Astrocyte (in vitro differentiated cells and primary cell): ENCODE data around the gene DLK2. TPM values are rescaled to one million over a fixed set of nuclear protein-coding genes. Genes with fewer than 3 reads are reported as not detected.

Source experiments
- DNase-seq: peaks from one replicate; pipeline ENCODE4 v3.0.0-alpha.2; 2010; ENCODE audit warnings: low read depth
- FAIRE-seq: peaks from 2 replicates; lab custom pipeline; 2011; peaks lifted over from hg19 to GRCh38; lab: Jason Lieb, UNC
- H2AFZ ChIP-seq: 2 replicates; pipeline ENCODE4 v1.6.0; 2012; ENCODE audit warnings: low read depth, low read length, inconsistent platforms
- H3K27ac ChIP-seq: 2 replicates; pipeline ENCODE4 v1.5.1; 2011; ENCODE audit warnings: low read depth, low read length, inconsistent platforms
- H3K27me3 ChIP-seq: 2 replicates; pipeline ENCODE4 v1.6.0; 2011; ENCODE audit warnings: low read length, inconsistent platforms; ENCODE audit not compliant: insufficient read depth
- H3K36me3 ChIP-seq: 2 replicates; pipeline ENCODE4 v1.5.1; 2011; ENCODE audit warnings: low read length, inconsistent platforms; ENCODE audit not compliant: insufficient read depth
- H3K4me1 ChIP-seq: 2 replicates; pipeline ENCODE4 v1.5.1; 2011; ENCODE audit warnings: low read length, inconsistent platforms; ENCODE audit not compliant: insufficient read depth
- H3K4me2 ChIP-seq: 2 replicates; pipeline ENCODE4 v1.6.0; 2012; ENCODE audit warnings: low read length, inconsistent platforms
- H3K4me3 ChIP-seq: 2 replicates; pipeline ENCODE4 v1.5.1; 2011; ENCODE audit warnings: low read depth, mild to moderate bottlenecking, low read length, inconsistent platforms; ENCODE audit not compliant: insufficient read depth
- H3K79me2 ChIP-seq: 2 replicates; pipeline ENCODE4 v1.6.0; 2012; ENCODE audit warnings: mild to moderate bottlenecking, low read length, inconsistent platforms; ENCODE audit not compliant: insufficient read depth
- H3K9ac ChIP-seq: 2 replicates; pipeline ENCODE4 v1.6.0; 2012; ENCODE audit warnings: mild to moderate bottlenecking, low read length, inconsistent platforms
- H3K9me3 ChIP-seq: 2 replicates; pipeline ENCODE4 v1.5.1; 2012; ENCODE audit warnings: low read depth, mild to moderate bottlenecking, low read length, inconsistent platforms; ENCODE audit not compliant: insufficient read depth
- H4K20me1 ChIP-seq: 2 replicates; pipeline ENCODE4 v1.6.0; 2012; ENCODE audit warnings: low read length, inconsistent platforms; ENCODE audit not compliant: insufficient read depth
- H3K27ac Mint-ChIP-seq: one replicate; pipeline ENCODE4 v1.8.0; 2021; ENCODE audit warnings: mild to moderate bottlenecking, mixed read lengths; ENCODE audit not compliant: unreplicated experiment
- H3K27me3 Mint-ChIP-seq: one replicate; pipeline ENCODE4 v1.8.0; 2021; ENCODE audit warnings: low read depth, mixed read lengths; ENCODE audit not compliant: unreplicated experiment
- H3K36me3 Mint-ChIP-seq: one replicate; pipeline ENCODE4 v1.8.0; 2021; ENCODE audit warnings: low read depth, mixed read lengths; ENCODE audit not compliant: unreplicated experiment
- H3K4me1 Mint-ChIP-seq: one replicate; pipeline ENCODE4 v1.8.0; 2021; ENCODE audit warnings: low read depth, mixed read lengths; ENCODE audit not compliant: unreplicated experiment
- H3K4me3 Mint-ChIP-seq: one replicate; pipeline ENCODE4 v1.8.0; 2021; ENCODE audit warnings: mild to moderate bottlenecking, moderate library complexity, mixed read lengths; ENCODE audit not compliant: unreplicated experiment
- H3K9me3 Mint-ChIP-seq: one replicate; pipeline ENCODE4 v1.8.0; 2021; ENCODE audit warnings: mild to moderate bottlenecking, mixed read lengths; ENCODE audit not compliant: unreplicated experiment
- EZH2 ChIP-seq: IDR thresholded peaks from 2 replicates; pipeline ENCODE4 v1.6.1; 2012; ENCODE audit warnings: mild to moderate bottlenecking, low read length, inconsistent platforms; ENCODE audit not compliant: insufficient read depth
- total RNA-seq: library from RNA; stranded (reverse); gene quantifications from 2 replicates; pipeline ENCODE4 v1.2.1, GENCODE V29; 2021
- TF ChIP-seq, protein P1 (sequence below): IDR thresholded peaks from 2 replicates; pipeline ENCODE4 v1.5.1; 2011; ENCODE audit warnings: low read depth, mild to moderate bottlenecking, inconsistent platforms, low read length, moderate library complexity; ENCODE audit not compliant: insufficient read depth

The DLK2 gene
- total RNA-seq, 1 donor from 2014 or later: 0.68 TPM

DNA sequence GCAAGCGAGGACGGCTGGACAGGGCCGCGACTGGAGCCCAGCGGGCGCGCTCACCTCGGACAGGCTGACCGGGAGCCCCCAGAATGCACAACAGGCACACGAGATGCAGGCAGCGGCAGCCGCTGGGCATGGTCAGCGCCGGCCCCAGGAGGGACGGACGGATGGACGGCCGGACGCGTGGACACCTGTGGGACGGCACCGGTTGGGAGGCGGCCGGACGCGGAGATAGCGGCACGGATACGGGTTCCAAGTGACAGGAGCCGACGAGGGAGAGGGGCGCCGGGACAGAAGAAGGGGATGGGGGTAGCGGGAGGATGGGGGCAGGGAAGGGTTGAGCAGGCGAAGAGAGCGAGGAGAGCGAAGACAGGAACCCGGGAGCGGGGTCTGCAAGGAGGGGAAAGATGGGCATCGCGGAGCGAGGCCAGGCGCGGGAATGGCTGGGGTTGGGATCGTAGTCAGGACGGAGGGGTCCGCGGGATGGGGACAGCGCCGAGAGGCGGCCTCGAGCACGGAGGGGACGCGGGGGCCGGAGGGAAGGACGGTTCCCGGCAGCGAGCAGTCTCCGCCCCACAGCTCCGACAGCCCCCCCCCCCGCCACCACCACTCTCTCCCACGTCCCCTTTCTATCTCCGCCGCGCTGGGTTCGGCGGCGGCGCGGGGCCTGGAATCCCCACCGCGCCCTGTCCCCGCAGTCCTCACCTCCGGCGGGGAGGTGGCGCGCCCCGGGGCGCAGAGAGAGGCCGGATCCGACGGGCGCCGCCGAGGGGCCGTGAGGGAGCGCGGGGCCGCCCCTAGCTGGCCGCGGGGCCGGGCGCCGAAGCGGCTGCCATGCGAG, 435 bp downstream of the DLK2 start:
- peak overlapping the region; percentile 46 for H2AFZ ChIP-seq
- peak overlapping the region; percentile 42 for H3K9ac ChIP-seq
- DNase-seq (peak; percentile 59), FAIRE-seq (no peak)
- H3K4me3 Mint-ChIP-seq: peak overlapping the region; percentile 73
- H3K4me1 Mint-ChIP-seq: no peaks in the 10 kb centered on the region
- H3K27ac Mint-ChIP-seq: no peak overlapping the region
- H3K36me3 Mint-ChIP-seq: peaks cover 5% of the 10 kb centered on the region
- H3K4me3 ChIP-seq: peak overlapping the region; percentile 49
- H3K27ac ChIP-seq: no peak overlapping the region
- peak overlapping the region; percentile 87 for H3K4me2 ChIP-seq
- peaks cover 2% of the 10 kb centered on the region for H3K36me3 ChIP-seq
- H3K9me3 Mint-ChIP-seq: no peaks in the 10 kb centered on the region
- peaks cover 12% of the 10 kb centered on the region for H4K20me1 ChIP-seq
- TF ChIP-seq, protein P1, sequence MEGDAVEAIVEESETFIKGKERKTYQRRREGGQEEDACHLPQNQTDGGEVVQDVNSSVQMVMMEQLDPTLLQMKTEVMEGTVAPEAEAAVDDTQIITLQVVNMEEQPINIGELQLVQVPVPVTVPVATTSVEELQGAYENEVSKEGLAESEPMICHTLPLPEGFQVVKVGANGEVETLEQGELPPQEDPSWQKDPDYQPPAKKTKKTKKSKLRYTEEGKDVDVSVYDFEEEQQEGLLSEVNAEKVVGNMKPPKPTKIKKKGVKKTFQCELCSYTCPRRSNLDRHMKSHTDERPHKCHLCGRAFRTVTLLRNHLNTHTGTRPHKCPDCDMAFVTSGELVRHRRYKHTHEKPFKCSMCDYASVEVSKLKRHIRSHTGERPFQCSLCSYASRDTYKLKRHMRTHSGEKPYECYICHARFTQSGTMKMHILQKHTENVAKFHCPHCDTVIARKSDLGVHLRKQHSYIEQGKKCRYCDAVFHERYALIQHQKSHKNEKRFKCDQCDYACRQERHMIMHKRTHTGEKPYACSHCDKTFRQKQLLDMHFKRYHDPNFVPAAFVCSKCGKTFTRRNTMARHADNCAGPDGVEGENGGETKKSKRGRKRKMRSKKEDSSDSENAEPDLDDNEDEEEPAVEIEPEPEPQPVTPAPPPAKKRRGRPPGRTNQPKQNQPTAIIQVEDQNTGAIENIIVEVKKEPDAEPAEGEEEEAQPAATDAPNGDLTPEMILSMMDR: no peak
- TF ChIP-seq EZH2: peak; percentile 58
- H3K9me3 ChIP-seq: peaks cover 2% of the 10 kb centered on the region
- no peaks in the 10 kb centered on the region for H3K4me1 ChIP-seq
- H3K27me3 ChIP-seq: peaks cover 14% of the 10 kb centered on the region
- peaks cover 27% of the 10 kb centered on the region for H3K27me3 Mint-ChIP-seq
- no peaks in the 10 kb centered on the region for H3K79me2 ChIP-seq

DNA sequence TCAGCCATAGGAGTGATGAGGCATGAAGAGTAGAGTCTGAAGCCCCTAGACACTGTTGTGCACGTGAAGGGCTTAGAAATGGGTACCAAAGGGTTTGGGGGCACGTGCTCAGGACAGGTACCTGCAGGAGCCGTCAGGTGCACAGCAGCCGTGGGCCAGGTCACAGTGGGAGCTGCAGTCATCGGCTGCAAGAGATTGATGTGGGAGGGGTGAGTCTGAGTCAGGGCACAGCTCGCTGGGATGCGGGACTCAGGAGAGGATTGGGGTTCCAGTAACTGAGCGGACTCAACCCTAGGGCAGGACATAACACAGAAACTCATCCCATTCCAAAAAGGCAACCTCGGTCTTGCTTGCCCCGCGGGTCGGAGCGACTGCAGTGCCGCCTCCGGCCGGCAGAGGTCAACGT, 1.1 kb downstream of the DLK2 start:
- Histone ChIP-seq H3K27ac (no peak overlapping the region), H3K4me1 (no peaks in the 10 kb centered on the region), H3K9ac (no peak overlapping the region), H3K36me3 (peaks cover 2% of the 10 kb centered on the region), H2AFZ (peak overlapping the region; percentile 46), H4K20me1 (peaks cover 12% of the 10 kb centered on the region), H3K4me2 (peak overlapping the region; percentile 87), H3K9me3 (peaks cover 2% of the 10 kb centered on the region), H3K27me3 (peaks cover 14% of the 10 kb centered on the region), H3K4me3 (peak overlapping the region; percentile 49), H3K79me2 (no peaks in the 10 kb centered on the region)
- peak overlapping the region; percentile 73 for H3K4me3 Mint-ChIP-seq
- no peaks in the 10 kb centered on the region for H3K9me3 Mint-ChIP-seq
- no peaks in the 10 kb centered on the region for H3K4me1 Mint-ChIP-seq
- no peak overlapping the region for H3K27ac Mint-ChIP-seq
- peaks cover 7% of the 10 kb centered on the region for H3K36me3 Mint-ChIP-seq
- FAIRE-seq: no peak
- no peak for TF ChIP-seq EZH2
- TF ChIP-seq, protein P1: peak; percentile 79
- no peak for DNase-seq
- peaks cover 24% of the 10 kb centered on the region for H3K27me3 Mint-ChIP-seq

DNA sequence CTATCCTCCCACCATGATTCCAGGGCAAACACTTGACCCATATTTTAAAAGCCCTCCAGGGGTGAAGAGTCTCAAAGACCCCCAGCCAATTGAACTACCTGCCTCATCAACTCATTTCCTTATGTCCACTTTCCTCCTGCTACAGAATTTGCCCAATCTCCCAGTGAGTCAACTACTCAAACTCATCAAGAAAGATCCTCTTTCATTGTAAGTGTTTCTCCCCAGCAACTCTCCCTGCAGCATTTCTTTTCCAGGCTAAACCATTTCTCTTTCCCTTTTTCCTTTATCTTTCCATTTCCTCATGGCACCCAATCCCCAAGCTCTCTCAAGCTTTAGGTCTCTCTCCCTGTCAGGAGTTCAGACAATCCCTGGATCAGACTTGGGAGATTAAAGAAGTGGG, 1.5 kb downstream of the DLK2 start:
- H3K4me3 Mint-ChIP-seq: peak overlapping the region; percentile 73

More for the DNA sequence above, 1.5 kb downstream of the DLK2 start:
- H3K4me1 ChIP-seq: no peaks in the 10 kb centered on the region
- H4K20me1 ChIP-seq: peaks cover 12% of the 10 kb centered on the region
- peaks cover 14% of the 10 kb centered on the region for H3K27me3 ChIP-seq
- no peaks in the 10 kb centered on the region for H3K4me1 Mint-ChIP-seq
- H3K4me3 ChIP-seq: no peak overlapping the region
- H3K36me3 Mint-ChIP-seq: peaks cover 7% of the 10 kb centered on the region
- no peak overlapping the region for H3K27ac ChIP-seq
- H3K27ac Mint-ChIP-seq: no peak overlapping the region
- no peak overlapping the region for H3K4me2 ChIP-seq
- H3K27me3 Mint-ChIP-seq: peaks cover 24% of the 10 kb centered on the region
- no peak overlapping the region for H2AFZ ChIP-seq
- DNase-seq (no peak), FAIRE-seq (no peak)
- no peak overlapping the region for H3K9ac ChIP-seq
- peaks cover 2% of the 10 kb centered on the region for H3K9me3 ChIP-seq
- peaks cover 2% of the 10 kb centered on the region for H3K36me3 ChIP-seq
- H3K79me2 ChIP-seq: no peaks in the 10 kb centered on the region
- TF ChIP-seq, protein P1: no peak
- no peak for TF ChIP-seq EZH2
- no peaks in the 10 kb centered on the region for H3K9me3 Mint-ChIP-seq
